ENCODE data around the gene TRPM5.

The TRPM5 gene

DNA sequence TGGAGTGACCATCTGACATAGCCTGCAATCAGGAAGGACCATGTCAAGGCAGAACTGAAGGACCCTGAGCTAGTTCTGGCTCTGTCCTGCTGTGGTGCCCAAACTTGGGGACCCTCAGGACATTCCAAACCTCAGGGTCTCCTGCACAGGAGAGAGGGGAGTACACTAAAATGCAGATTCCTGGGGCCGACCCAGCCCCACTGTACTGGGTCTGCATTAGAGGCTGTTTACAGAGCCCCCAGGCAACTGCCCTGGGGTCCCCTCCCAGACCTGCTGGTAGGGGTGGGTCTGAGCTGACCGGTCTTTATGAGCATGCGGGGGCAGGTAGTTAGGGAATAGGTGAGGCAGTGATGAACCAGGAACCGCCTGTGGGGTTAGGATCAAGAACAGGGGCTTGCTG is 6.8 kb downstream of the TRPM5 start:
- no peak for DNase-seq

DNA sequence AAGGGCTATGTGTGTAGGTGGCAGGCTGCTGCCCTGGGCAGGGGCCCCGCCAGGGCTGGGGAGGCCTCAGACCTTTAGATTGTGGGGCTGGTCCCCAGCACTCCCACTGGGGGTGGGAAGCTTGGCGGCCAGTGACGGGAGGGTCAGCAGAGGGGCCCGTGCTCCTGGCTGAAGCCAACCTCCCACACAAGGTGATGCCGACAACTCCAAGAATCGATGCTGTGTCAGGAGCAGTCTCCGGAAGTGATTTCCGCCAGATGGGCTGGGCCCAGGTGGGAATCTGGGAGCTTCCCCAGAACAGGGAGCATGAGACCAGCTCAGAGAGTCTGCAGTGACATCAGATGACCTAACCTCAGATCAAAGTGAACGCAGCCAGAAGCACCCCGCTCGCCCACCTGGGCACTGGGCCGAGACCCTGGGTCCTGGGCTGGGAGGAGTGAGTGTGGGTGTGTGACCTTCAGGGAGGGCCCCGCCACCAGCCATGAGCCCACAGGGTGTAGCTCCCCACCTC is 7.7 kb downstream of the TRPM5 start:
- no peak for DNase-seq

DNA sequence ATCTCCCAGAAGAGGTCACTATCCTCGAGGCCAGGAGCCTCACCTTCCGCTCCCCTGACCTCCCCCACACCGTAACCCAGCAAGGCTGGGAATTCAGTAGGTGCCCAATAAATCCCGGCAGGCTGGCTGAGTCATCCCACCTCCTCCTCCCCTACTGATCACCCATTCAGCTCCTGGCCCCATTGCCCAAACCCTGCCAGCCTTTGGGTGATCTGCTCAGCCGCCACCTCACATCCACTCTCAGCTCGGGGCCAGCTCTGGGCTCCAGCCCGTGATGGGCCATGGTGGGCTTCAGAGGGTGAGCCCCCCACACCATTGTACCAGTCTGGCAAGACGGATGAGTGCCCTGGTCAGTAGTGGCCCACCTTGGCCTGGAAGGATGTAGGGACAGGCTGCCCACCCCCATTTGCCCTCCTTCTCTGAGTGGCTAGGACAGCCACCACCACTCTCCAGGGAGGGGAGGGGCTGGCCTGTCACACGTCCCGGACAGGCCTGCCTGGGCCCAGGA is 8.2 kb downstream of the TRPM5 start:
- no peak for DNase-seq

DNA sequence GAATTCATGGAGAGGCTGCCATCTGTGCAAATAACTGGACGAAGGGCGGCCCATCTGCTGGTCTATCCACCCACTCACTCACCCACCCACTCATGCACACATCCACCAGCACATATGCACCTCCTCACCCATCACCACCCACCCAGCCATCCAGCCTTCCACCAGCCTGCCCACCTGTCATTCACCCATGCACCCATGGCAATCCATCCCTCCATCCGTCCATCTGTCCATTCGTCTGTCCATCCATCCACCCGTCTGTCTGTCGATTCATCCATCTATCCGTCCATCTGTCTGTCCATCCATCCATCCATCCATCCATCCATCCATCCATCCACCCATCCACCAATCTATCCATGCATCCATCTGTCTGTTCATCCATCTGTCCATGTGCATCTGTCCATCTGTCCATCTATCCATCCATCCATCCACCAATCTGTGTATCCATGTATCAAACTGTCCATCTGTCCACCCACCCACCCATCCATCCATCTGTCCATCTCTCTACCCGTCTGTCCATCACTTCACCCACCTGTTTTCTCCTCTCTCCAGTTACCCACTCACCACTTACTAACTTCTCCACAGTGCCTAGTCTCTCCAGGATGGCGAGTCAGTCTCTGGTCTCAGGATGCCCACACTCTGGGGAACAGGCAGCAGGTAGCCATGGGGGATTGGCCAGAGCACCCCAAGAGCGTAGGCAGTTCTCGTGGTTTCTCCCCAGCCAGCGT is 8.9 kb downstream of the TRPM5 start:
- no peak for DNase-seq

DNA sequence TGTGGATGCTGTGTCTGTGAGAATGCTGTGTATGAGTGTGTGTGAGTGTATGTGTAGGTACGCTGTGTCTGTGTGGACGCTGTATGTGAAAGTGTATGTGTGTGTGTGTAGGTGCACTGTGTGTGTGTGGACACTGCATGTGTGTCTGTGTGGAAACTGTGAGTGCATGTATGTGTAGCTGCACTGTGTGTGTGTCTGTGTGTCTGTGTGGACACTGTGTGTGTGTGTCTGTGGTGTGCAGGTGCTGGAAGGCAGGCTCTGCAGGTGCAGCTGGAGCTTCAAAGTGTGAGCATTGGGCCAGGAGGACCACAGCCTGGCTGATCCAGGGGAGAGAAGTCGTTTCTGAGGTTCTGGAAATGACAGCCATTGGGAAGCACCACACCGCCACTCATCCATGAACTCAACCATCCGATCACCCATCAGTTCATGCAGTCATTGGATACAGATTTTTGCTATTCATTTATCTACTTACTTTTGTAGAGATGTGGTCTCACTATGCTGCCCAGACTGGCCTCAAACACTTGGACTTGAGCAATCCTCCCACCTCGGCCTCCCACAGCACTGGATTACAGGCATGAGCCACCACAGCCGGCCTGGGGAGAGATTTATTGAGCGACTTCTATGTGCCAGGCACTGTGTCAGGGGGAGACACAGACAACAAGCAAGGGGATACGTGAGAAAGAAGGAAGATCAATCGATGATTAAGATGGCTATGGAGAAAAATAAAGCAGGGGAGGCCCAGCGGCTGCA is 9.6 kb downstream of the TRPM5 start:
- DNase-seq, result no peak

DNA sequence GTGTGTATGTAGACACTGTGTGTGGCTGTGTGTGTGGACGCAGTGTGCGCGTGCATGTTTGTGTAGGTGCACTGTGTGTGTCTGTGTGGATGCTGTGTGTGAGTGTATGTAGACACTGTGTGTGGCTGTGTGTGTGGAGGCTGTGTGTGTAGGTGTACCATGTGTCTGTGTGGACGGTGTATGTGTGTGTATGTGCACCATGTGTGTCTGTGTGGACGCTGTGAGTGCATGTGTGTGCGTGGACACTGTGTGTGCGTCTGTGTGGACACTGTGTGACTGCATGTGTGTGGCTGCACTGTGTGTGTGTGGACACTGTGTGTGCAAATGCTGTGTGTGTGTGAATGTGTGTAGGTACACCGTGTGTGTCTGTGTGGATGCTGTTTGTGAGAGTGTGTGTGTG is 10.3 kb downstream of the TRPM5 start:
- DNase-seq, result no peak

DNA sequence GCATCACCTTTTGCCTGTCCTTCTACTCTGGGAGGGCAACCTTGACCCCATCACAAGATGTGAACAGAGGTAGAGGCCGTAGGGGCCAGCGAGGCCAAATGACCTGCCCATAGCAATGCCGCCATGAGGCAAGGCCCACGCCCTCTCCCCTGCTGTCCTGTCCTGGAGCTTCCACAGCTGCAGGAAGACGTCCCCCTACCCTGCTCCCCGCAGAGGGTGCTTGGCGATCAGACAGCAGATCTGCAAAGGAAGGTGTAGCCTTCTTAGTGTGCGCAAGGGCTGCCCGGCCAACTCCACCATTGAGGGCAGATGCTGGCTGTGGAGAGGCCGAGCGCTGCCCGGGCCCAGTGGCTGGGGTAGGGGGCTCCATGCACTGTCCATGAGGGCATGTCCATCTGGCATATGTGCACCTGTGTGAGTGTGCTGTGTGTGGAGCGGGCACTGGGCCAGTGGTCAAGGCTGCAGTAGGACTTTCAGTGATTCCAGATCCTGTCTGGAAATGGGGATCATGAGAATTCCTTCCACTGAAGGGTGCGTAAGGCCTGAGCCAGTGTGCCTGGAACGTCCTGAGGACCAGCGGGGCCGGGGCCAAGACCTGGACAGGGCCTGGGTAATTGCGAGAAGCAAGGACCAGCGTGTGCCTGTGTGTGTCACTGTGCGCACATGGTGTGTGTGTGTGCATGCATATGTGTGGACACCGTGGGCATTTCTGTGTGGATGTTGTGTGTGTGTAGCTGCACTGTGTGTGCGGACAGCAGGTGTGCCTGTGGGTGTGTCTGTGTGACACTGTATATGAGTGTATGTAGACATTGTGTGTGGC is 11.0 kb downstream of the TRPM5 start:
- no peak for DNase-seq

DNA sequence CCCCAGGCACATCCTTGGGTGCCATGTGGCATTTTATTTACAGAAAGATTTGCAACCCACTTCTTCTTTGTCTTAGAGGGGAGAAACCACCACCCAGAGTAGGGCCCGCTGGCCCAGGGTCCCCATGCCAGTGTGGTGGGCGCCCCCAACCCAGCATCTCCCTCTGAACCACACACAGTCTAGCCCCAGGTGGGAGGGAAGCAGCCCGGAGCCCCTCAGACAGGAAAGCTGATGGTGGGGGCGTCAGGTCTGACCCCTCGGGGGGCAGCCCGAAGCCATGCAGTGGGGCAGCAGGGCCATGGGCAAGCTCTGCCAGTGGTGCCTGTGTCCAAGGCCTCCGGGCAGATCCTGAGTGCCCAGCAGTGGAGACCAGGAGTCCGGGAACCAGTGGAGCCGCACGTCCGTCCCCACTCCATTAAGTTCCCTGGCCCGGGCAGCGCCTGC is 11.7 kb downstream of the TRPM5 start:
- DNase-seq, result no peak

DNA sequence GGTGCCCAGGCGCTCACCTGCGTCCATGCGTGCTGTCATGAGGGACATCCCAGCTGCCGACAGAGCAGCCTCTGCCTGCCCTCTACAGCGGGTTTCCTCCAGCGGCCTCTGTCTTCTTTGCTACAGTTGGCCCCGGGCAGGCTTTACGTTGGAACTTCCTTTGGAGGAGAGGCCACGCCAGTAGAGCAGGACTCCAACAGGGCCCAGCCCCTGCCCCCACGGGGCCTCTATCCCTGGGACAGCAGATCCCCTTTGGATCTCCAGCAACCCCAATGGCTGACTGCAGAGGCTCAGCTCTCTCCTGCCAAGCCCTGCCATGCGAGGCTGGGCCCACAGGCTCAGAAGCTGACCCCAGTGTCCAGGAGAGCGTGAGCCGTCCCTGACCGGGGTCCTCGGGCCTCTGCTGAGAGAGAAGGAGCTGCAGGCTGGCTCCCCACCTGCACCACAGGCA is 12.1 kb downstream of the TRPM5 start:
- DNase-seq, result no peak

DNA sequence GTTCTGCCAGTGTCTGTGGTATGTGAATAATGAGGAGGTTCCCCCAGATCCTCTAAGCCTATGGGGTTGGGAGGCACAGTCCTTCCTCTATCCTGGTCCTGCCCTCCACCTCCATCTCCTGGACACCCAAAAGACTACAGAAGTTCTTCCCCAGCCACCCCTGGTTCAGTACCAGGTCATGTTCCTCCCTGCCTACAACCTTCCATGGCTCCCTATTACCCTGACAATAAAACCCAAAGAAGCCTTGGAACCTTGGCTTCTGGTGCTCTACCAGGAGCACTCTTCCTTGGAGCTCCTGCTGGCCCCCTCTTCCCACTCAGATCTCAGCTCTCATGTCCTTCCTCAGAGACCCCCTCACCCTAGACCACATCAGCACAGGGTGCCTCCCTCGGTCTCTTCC is 12.9 kb downstream of the TRPM5 start:
- no peak for DNase-seq

DNA sequence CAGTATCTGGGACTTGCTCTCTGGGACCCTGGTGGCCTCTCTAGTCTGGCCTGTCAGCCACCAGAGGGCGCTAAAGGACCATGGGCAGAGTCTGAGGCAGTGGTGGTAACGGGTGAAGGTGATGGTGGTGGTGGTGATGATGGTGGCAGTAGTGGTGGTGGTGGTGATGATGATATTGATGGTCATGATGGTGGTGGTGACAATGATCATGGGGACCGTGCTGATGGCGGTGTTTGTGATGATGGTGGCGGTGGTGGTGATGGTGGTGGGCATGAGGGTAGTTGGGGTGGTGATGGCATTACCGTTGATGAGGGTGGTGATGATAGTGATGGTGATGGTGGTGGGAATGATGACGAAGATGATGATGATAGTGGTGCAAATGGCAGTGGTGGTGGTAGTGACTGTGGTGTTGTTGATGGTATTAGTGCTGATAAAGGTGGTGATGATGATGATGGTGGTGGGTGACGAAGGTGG is 16.0 kb downstream of the TRPM5 start:
- DNase-seq, result no peak

DNA sequence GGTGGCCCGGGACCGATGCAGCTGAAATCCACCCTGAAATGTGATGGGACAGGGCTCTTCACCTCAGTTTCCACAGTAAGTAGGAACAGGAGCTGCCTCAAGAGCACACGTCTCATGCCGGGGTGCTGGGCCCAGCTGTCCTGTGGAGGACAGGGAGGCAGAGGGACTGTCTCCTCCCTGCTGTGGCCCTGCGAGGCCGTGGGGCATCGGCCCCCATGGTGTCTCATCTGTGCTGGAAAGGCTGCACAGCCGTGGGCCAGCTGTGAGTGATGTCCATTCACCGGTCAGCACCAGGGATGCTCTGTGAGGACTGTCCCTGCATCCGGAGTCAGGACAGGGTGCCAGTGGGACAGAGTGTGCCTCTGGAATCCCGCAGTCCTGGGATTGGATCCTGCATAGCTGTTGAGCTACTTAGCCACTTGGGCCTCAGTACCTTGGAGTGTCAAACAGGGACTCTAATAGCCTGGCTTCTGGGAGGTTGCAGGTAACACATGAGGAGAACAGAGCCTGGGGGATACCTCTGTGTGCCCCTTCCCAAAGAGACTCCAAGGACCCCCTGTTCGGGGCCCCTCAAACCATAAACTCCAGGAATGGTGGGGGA is 16.5 kb downstream of the TRPM5 start:
- no peak for DNase-seq

DNA sequence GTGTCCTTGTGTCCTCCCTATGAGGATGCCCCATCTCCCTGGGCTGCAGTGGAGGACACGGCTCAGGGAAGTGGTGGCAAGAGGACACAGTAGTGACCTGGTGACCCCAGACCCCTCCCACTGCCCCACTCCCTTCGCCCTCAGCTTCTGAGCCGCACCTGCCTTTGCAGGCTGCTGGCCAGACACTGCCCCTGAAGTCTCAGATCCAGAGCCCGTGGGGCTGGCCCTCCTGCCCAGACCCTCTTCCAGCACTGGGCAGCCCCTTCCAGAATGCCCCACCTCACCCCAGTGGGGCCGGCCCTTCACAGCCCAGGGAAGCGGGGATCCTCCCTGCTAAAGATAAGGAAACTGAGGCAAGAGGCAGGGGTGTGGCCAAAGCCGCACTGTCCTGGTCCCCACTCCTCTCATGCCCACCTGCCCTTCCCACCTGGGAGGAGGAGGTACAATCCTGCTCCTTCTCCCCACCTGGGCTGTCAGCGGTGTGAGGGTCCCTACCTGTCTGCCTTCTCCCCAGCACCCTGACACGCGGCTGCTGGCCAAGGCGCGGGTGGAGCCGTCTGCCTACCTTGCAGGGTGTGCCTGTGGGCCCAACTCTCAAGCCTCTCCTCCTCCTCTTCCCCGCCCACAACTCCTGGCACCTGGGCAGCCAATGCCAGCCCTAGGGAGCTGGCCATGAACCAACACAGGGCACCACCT is 17.3 kb downstream of the TRPM5 start:
- no peak for DNase-seq

DNA sequence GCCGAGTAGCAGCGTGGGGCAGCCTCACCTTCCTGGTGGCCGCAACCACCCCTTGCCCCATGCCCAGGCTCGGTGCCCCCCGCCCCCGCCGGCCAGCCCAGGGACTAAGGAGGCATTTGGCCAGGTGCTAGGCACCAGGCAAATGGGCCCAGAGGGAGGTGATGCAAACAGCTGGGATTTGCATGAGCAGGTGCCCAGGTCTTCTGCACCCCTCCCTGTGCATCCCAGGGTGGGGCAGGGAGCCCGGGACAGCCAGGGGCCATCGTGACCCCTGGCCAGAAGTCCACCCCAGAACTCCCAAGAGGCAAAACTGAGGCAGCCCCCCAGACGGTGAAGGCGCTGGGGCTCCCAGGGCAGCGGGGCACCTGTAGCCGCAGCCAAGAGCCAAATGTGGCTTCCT is 18.1 kb downstream of the TRPM5 start:
- no peak for DNase-seq

DNA sequence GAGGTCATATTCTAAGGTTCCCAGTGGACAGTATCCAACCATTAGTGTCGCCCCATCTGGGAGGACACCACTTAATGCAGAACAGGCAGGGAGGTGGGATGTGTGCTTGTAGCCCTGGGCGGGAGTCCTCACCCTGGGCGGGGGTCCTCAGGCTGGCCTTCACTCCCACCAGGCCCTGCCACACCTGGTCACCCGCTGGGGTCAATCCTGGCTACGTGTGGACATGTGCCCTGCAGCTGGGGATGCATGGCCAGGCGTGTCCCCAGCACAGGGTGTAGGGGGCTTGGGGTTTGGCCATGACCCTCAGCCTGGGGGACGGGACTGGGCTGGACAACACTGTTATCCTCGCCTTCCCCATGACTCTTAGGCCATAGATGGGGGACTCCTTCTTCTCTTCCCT is 18.8 kb downstream of the TRPM5 start:
- DNase-seq, result no peak

DNA sequence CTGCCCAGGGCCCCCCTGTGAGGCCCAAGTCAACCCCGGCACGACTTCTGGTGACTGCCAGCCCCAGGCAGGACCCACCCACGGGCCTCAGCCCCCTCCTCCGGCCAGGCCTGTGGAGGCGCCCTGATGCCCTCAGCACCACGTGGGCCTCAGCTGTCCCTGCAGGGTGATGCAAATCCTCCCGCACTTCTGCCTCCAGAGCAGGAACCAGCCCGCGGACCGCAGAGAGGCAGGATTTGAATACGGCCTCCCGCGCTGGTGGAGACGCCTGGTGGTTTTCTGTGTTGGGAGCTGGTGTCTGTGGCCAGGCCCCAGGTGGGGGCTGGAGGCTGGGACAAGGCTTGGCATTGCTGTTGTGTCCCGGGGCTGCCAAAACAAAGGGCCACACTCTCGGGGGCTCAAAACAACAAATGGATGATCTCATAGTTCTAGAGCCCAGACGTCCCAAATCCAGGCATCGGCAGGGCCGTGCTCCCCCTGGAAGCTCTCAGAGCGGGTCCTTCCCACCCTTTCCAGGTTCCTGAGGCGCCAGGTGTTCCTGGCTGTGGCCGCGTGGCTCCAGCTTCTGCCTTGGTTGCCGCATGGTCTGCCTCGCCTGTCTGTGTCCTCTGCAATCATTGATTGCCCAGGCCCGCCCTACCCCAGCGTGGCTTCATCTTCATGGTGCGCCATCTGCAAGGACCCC is 19.4 kb downstream of the TRPM5 start:
- DNase-seq, result no peak

DNA sequence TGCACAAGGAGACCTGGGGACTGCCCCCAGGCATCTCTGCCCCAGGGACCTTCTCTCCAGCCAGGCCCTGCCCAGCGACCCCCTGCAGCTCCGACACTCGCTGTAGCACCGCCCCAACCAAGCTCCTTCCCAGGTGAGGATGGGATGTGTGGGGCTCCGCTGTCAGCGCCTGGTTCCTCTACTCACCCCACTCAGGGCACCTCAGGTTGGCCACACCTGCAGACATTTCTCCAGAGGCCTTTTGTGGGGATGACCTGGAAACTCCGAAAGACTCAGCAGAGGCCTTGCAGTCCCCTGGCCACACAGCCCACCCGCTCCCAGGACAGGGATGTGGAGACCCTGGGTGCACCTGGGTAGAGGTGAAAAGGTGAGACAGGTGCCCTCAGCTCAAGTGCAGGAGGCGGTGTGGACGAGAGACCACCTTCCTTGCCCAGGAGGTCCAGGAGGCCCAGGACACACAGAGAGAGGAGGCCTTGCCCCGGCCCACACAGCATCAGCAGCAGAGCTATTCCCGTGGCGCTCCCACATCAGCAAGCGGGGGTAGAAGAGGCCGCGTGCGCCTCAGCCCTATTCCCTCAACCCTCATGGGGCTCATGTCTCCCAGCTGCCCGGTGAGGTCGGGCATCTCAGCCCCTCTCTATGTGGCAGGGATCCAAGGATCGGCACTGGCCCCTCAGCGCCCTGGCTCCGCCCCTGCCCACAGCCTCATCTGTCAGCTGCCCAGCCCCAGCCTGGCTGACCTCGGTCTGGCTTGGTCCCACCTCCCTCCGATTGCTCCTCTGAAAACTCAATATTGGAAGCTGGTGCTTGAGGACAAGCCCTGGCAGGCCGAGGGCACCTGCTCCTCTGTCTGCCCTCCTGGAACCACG is 20.9 kb downstream of the TRPM5 start:
- no peak for DNase-seq

DNA sequence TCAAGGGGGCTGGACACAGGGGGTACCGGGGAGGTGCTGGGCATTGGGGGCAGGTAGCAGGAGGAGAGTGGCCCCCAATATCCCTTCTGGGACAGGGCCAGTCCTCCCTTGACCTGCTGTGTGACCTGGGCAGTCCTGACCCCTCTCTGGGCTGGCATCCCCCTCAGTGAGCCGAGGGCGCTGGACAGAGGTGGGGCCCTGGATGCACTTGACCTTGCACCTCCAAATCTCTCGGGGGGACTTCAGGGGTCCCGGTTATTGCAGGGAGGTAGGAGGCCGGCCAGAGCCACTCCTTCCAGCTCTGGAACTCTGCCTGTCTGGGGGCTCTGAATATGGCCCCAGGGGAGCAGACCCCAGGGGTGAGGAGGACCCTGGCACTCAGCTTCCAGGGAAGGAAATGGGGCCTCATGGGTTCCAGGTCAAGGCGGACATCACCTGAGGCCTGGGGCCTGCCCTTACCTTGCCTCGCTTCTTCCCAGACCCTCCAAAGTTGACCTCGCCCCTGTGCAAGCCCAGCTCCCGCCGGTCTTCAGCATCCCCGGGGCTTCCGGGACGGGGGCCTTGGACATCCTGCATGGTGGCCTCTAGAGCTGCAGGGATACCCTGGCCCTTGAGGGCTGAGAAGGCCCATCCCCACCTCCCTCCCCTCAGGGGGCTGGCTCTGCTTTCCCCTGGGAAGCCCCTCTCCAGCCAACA is 21.7 kb downstream of the TRPM5 start:
- no peak for DNase-seq

DNA sequence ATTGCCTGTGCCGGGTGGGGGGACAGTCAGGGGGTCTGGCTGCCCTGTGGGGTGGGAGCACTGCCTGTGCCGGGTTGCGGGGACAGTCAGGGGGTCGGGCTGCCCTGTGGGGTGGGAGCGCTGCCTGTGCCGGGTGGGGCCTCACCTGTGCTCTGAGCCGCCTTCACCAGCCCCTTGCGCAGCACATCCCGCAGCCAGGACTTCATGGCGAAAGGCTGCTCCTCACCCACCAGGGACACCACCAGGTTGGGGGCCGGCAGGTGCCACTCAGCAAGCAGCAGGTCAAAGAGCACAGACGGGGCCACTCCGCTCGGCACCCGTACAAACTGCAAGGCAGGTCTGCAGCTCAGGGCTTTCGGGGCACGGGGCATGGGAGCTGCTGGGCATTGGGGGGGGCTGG is 22.3 kb downstream of the TRPM5 start:
- DNase-seq, result no peak
